RWPE1 (cell line): ENCODE results near the gene CDHR3.

Experiments
- CTCF ChIA-PET: fragments of 350-600 bp; sonication (Branson Sonifier 250); formaldehyde crosslinking; extraction: SDS; loops from one replicate; lab custom pipeline; 2021; lab: Yijun Ruan, JAX
- POLR2A ChIA-PET: fragments of 400-600 bp; formaldehyde crosslinking; extraction: SDS; loops from one replicate; lab custom pipeline; 2020; ENCODE audit warnings: antibody characterized with exemption; ENCODE audit not compliant: low non-redundant PET; lab: Yijun Ruan, JAX
- DNase-seq: peaks from one replicate; pipeline ENCODE4 v3.0.0; 2012; ENCODE audit warnings: low spot score
- H3K27ac ChIP-seq: fragments of 450-650 bp; 2 replicates; pipeline ENCODE4 v1.5.1; 2017
- TF ChIP-seq, protein P1 (sequence below): fragments of 450-650 bp; conservative IDR thresholded peaks from 2 replicates; pipeline ENCODE4 v1.5.1; 2017; ENCODE audit warnings: low read depth, mild to moderate bottlenecking

Gene CDHR3

DNA sequence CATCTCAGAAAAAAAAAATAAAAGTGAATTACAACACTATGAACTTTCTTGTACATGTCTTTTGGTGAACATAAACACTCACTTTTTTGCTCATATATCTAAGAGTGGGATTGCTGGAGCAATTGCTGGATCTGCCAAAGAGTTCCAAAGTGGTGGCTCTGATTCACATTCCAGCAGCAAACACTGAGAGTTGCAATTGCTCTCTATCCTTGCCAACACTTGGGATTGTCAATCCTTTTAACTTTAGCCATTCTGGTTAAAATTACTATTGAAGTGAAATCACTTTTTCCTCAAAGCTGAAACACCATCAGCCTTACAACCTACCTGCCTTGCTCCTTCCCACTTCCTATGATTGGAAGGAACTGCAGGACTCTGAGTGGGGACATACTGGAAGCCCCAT is 70.7 kb downstream of the CDHR3 start:
- no peak overlapping the region for H3K27ac ChIP-seq
- ChIA-PET POLR2A (no interaction called here), CTCF (no interaction called here)
- DNase-seq: no peak
- TF ChIP-seq, protein P1, sequence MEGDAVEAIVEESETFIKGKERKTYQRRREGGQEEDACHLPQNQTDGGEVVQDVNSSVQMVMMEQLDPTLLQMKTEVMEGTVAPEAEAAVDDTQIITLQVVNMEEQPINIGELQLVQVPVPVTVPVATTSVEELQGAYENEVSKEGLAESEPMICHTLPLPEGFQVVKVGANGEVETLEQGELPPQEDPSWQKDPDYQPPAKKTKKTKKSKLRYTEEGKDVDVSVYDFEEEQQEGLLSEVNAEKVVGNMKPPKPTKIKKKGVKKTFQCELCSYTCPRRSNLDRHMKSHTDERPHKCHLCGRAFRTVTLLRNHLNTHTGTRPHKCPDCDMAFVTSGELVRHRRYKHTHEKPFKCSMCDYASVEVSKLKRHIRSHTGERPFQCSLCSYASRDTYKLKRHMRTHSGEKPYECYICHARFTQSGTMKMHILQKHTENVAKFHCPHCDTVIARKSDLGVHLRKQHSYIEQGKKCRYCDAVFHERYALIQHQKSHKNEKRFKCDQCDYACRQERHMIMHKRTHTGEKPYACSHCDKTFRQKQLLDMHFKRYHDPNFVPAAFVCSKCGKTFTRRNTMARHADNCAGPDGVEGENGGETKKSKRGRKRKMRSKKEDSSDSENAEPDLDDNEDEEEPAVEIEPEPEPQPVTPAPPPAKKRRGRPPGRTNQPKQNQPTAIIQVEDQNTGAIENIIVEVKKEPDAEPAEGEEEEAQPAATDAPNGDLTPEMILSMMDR: no peak

DNA sequence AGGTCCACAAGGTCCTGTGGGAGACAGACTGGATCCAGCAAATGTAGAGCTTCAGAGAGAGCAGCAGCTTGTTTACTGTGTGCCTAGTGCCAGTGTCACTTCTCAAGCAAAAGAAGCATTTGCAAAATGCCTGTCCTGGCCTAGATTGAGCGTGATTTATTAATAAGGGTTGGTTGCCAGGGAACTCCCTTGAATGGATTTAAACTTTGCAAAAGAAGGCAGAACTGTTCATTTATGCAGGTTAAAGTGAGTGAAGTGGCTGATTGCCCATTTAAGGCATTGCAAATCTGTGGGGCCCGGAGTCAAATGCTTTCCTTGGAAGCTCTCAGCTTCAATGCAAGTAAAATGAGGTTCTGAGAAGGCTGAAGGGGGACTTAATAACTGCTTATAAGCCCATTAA is 71.3 kb downstream of the CDHR3 start:
- POLR2A ChIA-PET: no interaction called here
- CTCF ChIA-PET: interaction anchor here (0.6 to 1.1 kb wide), 2 partner anchors 98 to 271 kb away, joined by 4 read pairs; no protein-coding TSS in a partner anchor
- no peak overlapping the region for H3K27ac ChIP-seq
- DNase-seq: no peak
- TF ChIP-seq, protein P1: no peak

DNA sequence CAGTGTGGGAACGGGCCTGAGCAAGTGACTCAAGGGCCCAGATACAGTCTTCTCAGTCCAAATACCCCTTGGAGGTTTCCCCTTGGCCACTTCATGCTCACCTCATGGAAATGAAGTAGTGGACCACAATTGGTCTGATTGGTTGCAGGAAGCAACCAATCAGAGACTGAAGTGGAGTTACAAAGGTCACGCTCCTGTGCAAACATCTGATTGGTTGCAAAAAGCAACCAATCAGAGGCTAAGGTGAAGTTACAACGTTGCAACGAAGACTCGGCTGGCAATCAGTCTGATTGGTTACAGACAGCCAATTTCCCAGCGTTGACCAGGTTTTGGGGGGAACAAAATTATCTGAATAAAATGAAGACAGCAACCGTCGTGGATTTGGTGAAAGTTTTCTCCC is 72.5 kb downstream of the CDHR3 start:
- no peak overlapping the region for H3K27ac ChIP-seq
- TF ChIP-seq, protein P1: no peak
- ChIA-PET CTCF (interaction anchor here (1.1 kb wide), 1 partner anchor 272 kb away, joined by 4 read pairs; no protein-coding TSS in a partner anchor), POLR2A (no interaction called here)
- DNase-seq: no peak

DNA sequence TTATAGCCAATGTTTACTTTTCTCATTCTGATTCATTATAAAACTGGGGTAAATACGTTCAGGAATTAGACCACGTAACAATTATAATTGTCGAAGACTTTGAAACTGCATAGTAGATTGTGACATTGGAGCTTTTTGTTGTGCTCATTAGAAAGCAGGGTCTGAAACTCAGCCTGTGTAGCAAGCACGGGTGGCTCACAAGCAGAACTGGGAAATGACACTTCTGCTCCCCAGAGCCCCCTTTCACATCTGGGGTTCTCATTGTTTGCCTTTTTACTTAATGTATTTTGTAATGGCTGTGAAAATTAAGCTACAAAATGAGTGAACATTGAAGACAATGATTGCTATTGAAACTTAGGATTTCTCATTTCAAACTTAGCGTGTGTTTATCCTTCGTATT is 72.9 kb downstream of the CDHR3 start:
- no peak for DNase-seq
- CTCF ChIA-PET: interaction anchor here (0.7 kb wide), 1 partner anchor 25 kb away, joined by 3 read pairs; no protein-coding TSS in a partner anchor
- H3K27ac ChIP-seq: no peak overlapping the region
- POLR2A ChIA-PET: no interaction called here
- TF ChIP-seq, protein P1: no peak

DNA sequence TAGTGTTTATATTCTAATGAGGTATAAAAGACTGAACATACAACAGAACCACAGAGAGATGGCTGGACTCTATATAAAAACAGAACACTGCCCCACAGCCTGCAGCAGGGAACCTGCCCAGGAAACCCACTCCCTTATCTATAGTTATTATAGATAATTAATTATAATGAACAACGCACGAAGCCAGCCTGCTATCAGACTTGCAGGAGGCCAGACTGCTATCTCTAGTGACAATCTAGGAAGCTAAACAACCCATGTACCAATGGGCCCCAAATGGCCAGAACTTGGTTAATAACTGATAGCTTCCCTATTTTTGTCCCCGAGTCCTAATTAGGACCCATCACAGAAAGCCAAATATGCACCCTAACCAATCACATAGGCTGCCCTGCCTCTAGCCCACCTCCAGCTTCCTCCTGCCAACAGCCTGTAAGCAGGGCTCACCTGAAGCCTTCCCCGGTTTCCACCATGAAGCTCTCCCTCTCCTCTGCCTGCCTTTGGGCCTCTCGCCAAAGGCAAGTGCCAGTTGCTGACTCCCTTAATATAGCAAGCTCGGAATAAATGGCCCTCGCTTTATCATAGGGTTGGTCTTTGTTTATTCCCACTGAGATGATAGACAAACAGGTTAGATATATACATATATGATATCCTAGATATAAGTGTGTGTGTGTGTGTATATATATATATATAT is 74.6 kb downstream of the CDHR3 start:
- DNase-seq: no peak
- ChIA-PET CTCF (interaction anchor here (0.8 to 1.0 kb wide), 2 partner anchors 276 to 285 kb away, joined by 3 to 4 read pairs; no protein-coding TSS in a partner anchor), POLR2A (no interaction called here)
- TF ChIP-seq, protein P1: no peak
- no peak overlapping the region for H3K27ac ChIP-seq

DNA sequence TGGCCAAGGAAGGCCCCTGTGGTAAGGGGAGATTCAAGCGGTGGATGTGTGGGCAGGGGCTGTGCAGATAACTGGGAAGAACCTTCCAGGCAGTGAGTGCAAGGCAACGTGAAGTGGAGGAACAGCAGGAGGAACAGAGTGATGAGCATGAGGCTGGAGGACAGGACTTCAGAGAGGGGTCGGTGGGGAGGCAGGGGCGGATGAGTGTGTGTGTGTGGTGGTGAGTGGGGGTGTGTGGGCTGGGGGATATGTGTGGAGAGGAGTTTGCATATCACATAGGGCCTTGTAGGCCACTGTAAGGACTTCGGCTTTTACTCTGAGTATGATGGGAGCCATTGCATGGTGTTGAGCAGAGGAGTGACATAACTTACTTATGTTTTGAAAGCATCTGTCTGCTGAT is 75.2 kb downstream of the CDHR3 start:
- POLR2A ChIA-PET: no interaction called here
- CTCF ChIA-PET: interaction anchor here (0.6 to 1.0 kb wide), 4 partner anchors 64 to 483 kb away, joined by 3 to 4 read pairs (median 4); no protein-coding TSS in a partner anchor
- H3K27ac ChIP-seq: no peak overlapping the region
- DNase-seq: no peak
- TF ChIP-seq, protein P1: no peak
